ENCODE measurements around the gene GPR143. TPM values are rescaled to one million over a fixed set of nuclear protein-coding genes. Genes with fewer than 3 reads are reported as not detected.
A peak's percentile ranks its signal among the peaks of the same experiment; 100 is the strongest.

Gene GPR143
- total and polyA plus RNA-seq, 2 experiments from 2014 or later: 3.2 to 9.8 TPM

- no peaks in the 10 kb centered on the region for H3K27me3 ChIP-seq
- H4K20me1 ChIP-seq (ENCODE audit: insufficient read depth, poor library complexity, severe bottlenecking): peaks cover 4% of the 10 kb centered on the region
- WGBS (ENCODE audit: low lambda C conversion rate, missing lambda C conversion rate): 70% methylated on average over 11 of the region's 11 CpGs
- H3K36me3 ChIP-seq (replicated peaks; ENCODE audit: insufficient read depth, low read depth): no peaks in the 10 kb centered on the region
- H3K4me3 ChIP-seq: no peak overlapping the region
- no peak overlapping the region for H3K4me2 ChIP-seq
- H3K4me1 ChIP-seq (ENCODE audit: insufficient read depth): no peaks in the 10 kb centered on the region
- no peak for TF ChIP-seq EZH2 (IDR thresholded peaks at IDR 0.05; ENCODE audit: borderline replicate concordance)
- TF ChIP-seq CTCF (IDR thresholded peaks at IDR 0.05; ENCODE audit: poor library complexity): no peak
- TF ChIP-seq EZH2phosphoT487 (IDR thresholded peaks at IDR 0.05; ENCODE audit: low read depth, severe bottlenecking, unreplicated experiment): no peak
- no peaks in the 10 kb centered on the region for H3K9me3 ChIP-seq (ENCODE audit: low read depth)
- no peak for DNase-seq (ENCODE audit: low spot score)
- peaks cover 64% of the 10 kb centered on the region for H3K79me2 ChIP-seq
- H3K27ac ChIP-seq: no peak overlapping the region
- H2AFZ ChIP-seq: no peak overlapping the region
- H3K9me2 ChIP-seq (replicated peaks; ENCODE audit: insufficient read depth): no peaks in the 10 kb centered on the region
Observed at GRCh38 chrX:9797384-9798360, 32.0 kb upstream of the GPR143 start.

GRCh38 chrX:9794495-9794894 is 28.8 kb upstream of the GPR143 start:
- Histone ChIP-seq H3K4me2 (peak overlapping the region; percentile 41), H3K36me3 (replicated peaks; ENCODE audit: insufficient read depth, low read depth) (no peaks in the 10 kb centered on the region), H3K79me2 (peaks cover 65% of the 10 kb centered on the region), H3K9me3 (ENCODE audit: low read depth) (no peaks in the 10 kb centered on the region), H3K4me1 (ENCODE audit: insufficient read depth) (peaks cover 4% of the 10 kb centered on the region), H3K4me3 (no peak overlapping the region), H3K27me3 (no peaks in the 10 kb centered on the region), H3K9me2 (replicated peaks; ENCODE audit: insufficient read depth) (no peaks in the 10 kb centered on the region), H4K20me1 (ENCODE audit: insufficient read depth, poor library complexity, severe bottlenecking) (peaks cover 4% of the 10 kb centered on the region), H2AFZ (no peak overlapping the region), H3K27ac (peak overlapping the region; percentile 9)
- WGBS (ENCODE audit: low lambda C conversion rate, missing lambda C conversion rate): 80% methylated on average over 7 of the region's 7 CpGs
- no peak for DNase-seq (ENCODE audit: low spot score)
- TF ChIP-seq EZH2 (IDR thresholded peaks at IDR 0.05; ENCODE audit: borderline replicate concordance): no peak
- no peak for TF ChIP-seq EZH2phosphoT487 (IDR thresholded peaks at IDR 0.05; ENCODE audit: low read depth, severe bottlenecking, unreplicated experiment)
- TF ChIP-seq CTCF (IDR thresholded peaks at IDR 0.05; ENCODE audit: poor library complexity): no peak

- WGBS (ENCODE audit: low lambda C conversion rate, missing lambda C conversion rate): 67% methylated on average over 6 of the region's 6 CpGs
- TF ChIP-seq EZH2phosphoT487 (IDR thresholded peaks at IDR 0.05; ENCODE audit: low read depth, severe bottlenecking, unreplicated experiment): no peak
Observed at GRCh38 chrX:9790866-9791265, 25.2 kb upstream of the GPR143 start.

GRCh38 chrX:9789555-9789954 is 23.9 kb upstream of the GPR143 start:
- H3K4me1 ChIP-seq (ENCODE audit: insufficient read depth): peaks cover 8% of the 10 kb centered on the region

More at GRCh38 chrX:9790866-9791265, 25.2 kb upstream of the GPR143 start:
- H3K9me3 ChIP-seq (ENCODE audit: low read depth): no peaks in the 10 kb centered on the region
- H2AFZ ChIP-seq: no peak overlapping the region
- H3K27me3 ChIP-seq: no peaks in the 10 kb centered on the region
- DNase-seq (ENCODE audit: low spot score): peak; percentile 19
- peaks cover 59% of the 10 kb centered on the region for H3K79me2 ChIP-seq
- H3K4me3 ChIP-seq: no peak overlapping the region
- no peaks in the 10 kb centered on the region for H3K36me3 ChIP-seq (replicated peaks; ENCODE audit: insufficient read depth, low read depth)
- peaks cover 8% of the 10 kb centered on the region for H3K4me1 ChIP-seq (ENCODE audit: insufficient read depth)
- H3K9me2 ChIP-seq (replicated peaks; ENCODE audit: insufficient read depth): no peaks in the 10 kb centered on the region
- peak overlapping the region; percentile 45 for H3K27ac ChIP-seq
- H4K20me1 ChIP-seq (ENCODE audit: insufficient read depth, poor library complexity, severe bottlenecking): no peaks in the 10 kb centered on the region
- H3K4me2 ChIP-seq: no peak overlapping the region

More at GRCh38 chrX:9789555-9789954, 23.9 kb upstream of the GPR143 start:
- Histone ChIP-seq H3K27me3 (no peaks in the 10 kb centered on the region), H2AFZ (no peak overlapping the region), H3K36me3 (replicated peaks; ENCODE audit: insufficient read depth, low read depth) (no peaks in the 10 kb centered on the region), H3K4me2 (peak overlapping the region; percentile 58), H3K9me3 (ENCODE audit: low read depth) (no peaks in the 10 kb centered on the region), H3K4me3 (no peak overlapping the region), H3K79me2 (peaks cover 51% of the 10 kb centered on the region), H4K20me1 (ENCODE audit: insufficient read depth, poor library complexity, severe bottlenecking) (no peaks in the 10 kb centered on the region), H3K9me2 (replicated peaks; ENCODE audit: insufficient read depth) (no peaks in the 10 kb centered on the region), H3K27ac (peak overlapping the region; percentile 59)
- TF ChIP-seq EZH2phosphoT487 (IDR thresholded peaks at IDR 0.05; ENCODE audit: low read depth, severe bottlenecking, unreplicated experiment): no peak
- no peak for TF ChIP-seq CTCF (IDR thresholded peaks at IDR 0.05; ENCODE audit: poor library complexity)
- no peak for TF ChIP-seq EZH2 (IDR thresholded peaks at IDR 0.05; ENCODE audit: borderline replicate concordance)
- 70% methylated on average over 5 of the region's 5 CpGs for WGBS (ENCODE audit: low lambda C conversion rate, missing lambda C conversion rate)
- DNase-seq (ENCODE audit: low spot score): no peak

Data from hepatocyte (in vitro differentiated cells).